Body of pancreas (tissue), 4 donors: Measurements from ENCODE around the gene GMPR.

Source experiments
- POLR2A ChIP-seq, 3 donors: fragments of 450-650 bp; IDR thresholded peaks; one replicate each; pipeline ENCODE4 v1.6.1; 2016; ENCODE audit warnings: antibody characterized with exemption in 3 of 3, mild to moderate bottlenecking in 2 of 3
- TF ChIP-seq, protein P1 (sequence below), 7 experiments: fragments of 450-650 bp in 4 of 7; fragments of 200-600 bp in 3 of 7; sonication (generic) in 3 of 7; IDR thresholded peaks; one replicate each; pipeline ENCODE4 v1.5.1; 2016 to 2019; ENCODE audit warnings: antibody characterized with exemption in 7 of 7

- TF ChIP-seq, protein P1, sequence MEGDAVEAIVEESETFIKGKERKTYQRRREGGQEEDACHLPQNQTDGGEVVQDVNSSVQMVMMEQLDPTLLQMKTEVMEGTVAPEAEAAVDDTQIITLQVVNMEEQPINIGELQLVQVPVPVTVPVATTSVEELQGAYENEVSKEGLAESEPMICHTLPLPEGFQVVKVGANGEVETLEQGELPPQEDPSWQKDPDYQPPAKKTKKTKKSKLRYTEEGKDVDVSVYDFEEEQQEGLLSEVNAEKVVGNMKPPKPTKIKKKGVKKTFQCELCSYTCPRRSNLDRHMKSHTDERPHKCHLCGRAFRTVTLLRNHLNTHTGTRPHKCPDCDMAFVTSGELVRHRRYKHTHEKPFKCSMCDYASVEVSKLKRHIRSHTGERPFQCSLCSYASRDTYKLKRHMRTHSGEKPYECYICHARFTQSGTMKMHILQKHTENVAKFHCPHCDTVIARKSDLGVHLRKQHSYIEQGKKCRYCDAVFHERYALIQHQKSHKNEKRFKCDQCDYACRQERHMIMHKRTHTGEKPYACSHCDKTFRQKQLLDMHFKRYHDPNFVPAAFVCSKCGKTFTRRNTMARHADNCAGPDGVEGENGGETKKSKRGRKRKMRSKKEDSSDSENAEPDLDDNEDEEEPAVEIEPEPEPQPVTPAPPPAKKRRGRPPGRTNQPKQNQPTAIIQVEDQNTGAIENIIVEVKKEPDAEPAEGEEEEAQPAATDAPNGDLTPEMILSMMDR (IDR thresholded peaks at IDR 0.05): no peak
- TF ChIP-seq POLR2A (IDR thresholded peaks at IDR 0.05): no peak
Observed at GRCh38 chr6:16278048-16278724, 39.8 kb downstream of the GMPR start.
